ENCODE data around the gene NQO2.
"Not testable (repeated sequence)": the region's sequence is repeated elsewhere in the genome, so short reads cannot be mapped to it uniquely, and the experiment has no call there.

NQO2 gene

DNA sequence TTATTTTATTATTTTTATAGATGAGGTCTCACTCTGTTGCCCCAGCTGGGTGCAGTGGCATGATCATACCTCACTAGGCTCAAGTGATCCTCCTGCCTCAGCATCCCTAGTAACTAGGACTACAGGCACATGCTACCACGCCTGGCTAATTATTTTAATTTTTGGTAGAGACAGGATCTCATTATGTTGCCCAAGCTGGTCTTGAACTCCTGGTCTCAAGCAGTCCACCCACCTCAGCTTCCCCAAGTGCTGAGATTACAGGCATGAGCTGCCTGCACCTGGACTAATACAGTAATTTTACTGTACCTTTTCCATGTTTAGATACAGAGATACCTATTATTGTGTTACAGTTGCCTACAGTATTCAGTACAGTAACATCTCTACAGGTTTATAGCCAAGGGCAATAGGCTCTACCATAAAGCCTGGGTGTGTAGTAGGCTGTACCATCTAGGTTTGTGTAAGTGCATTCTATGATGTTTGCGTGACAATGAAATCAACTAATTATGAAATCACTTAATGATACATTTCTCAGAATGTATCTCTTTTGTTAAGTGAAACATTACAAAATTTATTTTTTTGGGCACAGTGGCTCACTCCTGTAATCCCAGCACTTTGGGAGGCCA, 21.4 kb downstream of the NQO2 start:
- intact Hi-C loops (cut with micrococcal nuclease); H3K27ac Mint-ChIP-seq; H3K27me3 Mint-ChIP-seq; H3K9me3 Mint-ChIP-seq: not testable (repeated sequence)
- Mint-ChIP-seq H3K36me3 (ENCODE audit: low read depth) (peaks cover 72% of the 10 kb centered on the region), H3K4me3 (peak overlapping the region; percentile 100), H3K4me1 (ENCODE audit: low read depth) (peaks cover 58% of the 10 kb centered on the region)

DNA sequence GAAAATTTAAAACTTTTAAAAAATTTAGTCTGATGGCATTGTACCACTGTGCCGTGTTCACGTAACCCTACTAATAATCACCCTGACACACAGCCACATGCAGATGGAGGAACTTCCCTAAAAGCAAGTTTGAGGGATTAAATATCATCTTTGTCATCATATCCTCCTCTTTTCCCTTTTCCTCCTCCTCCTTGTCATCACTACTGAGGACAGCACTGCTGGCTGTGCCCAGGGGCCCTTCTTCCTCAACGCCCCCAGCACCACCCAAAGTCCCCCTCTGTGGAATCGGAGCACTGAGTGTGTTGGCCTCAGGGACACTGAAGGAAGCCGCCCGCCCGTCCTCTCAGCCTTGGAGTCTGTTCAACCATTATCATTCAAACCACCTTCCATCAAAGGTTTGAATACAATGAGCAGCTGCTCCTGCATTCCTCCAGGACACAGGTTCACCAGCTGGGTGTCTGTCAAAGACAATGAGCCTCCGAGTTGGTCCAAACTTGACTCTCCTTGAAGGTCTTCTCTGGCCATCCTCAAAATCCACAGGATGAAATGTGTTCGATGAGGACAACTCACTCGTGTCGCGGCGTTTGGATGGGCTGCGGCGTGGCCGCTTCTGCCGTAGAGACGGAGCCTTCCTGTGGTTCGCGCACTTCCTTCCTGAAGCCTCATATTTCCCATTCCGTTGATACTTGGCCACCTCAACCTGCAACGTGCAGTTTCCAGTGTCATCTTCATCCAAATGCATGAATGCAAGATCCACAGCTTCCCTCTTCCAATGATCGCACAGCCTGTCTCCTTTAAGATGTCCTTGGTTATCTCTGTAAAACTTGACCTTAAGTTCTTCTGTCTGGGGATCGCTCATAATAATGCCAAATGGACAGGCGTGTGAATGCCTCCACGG, 23.3 kb downstream of the NQO2 start:
- Mint-ChIP-seq H3K4me1 (ENCODE audit: low read depth) (peaks cover 66% of the 10 kb centered on the region), H3K4me3 (peak overlapping the region; percentile 100), H3K36me3 (ENCODE audit: low read depth) (peaks cover 53% of the 10 kb centered on the region), H3K9me3 (no peaks in the 10 kb centered on the region), H3K27ac (peak overlapping the region; percentile 94), H3K27me3 (no peaks in the 10 kb centered on the region)
- intact Hi-C loops (cut with micrococcal nuclease) = loop anchor here (1.0 kb wide), 2 partner anchors 21 to 30 kb away; no protein-coding TSS in a partner anchor

DNA sequence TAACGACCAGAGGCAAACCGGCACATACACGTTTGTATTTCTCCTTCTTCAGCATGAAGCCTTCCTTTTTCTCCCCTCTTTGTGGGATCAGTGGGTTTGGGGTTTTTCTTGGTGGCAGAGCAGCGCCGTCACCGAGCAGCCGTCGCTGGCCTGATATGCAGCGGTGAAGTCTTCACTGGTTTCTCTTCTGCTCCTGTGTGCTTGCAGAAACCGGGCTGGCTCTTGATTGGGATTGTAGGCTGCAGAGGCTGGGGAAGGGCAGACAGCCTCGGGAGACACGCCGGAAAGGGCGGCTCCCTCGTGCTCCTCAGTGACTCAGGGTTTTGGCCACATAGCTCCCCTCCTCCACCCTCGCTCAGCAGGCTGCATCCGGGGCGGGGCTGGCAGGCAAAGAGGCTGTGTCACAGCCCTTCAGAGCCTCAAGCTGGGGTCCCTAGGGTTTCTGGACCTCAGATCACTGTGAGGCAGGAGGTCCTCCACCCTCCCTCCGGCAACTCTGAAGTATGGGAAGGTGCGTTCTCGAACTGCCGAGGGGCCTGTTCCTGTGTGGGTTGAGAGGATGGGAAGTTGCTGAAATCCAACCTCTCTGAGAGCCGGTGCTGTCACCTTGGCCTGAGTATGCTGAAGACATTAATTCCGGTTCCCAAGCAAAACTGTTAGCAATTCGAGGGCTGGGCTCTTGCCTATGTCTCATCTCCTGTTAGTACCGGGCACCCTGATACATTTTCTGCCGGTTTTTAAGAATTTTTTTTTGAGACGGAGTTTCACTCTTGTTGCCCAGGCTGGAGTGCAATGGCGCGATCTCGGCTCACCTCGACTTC, 24.2 kb downstream of the NQO2 start:
- peak overlapping the region; percentile 94 for H3K27ac Mint-ChIP-seq
- intact Hi-C loops (cut with micrococcal nuclease) = loop anchor here (1.0 kb wide), 2 partner anchors 22 to 29 kb away; no protein-coding TSS in a partner anchor
- H3K4me1 Mint-ChIP-seq (ENCODE audit: low read depth) = peaks cover 67% of the 10 kb centered on the region
- H3K4me3 Mint-ChIP-seq = peak overlapping the region; percentile 100
- H3K36me3 Mint-ChIP-seq (ENCODE audit: low read depth) = peaks cover 46% of the 10 kb centered on the region
- no peaks in the 10 kb centered on the region for H3K27me3 Mint-ChIP-seq
- no peaks in the 10 kb centered on the region for H3K9me3 Mint-ChIP-seq

DNA sequence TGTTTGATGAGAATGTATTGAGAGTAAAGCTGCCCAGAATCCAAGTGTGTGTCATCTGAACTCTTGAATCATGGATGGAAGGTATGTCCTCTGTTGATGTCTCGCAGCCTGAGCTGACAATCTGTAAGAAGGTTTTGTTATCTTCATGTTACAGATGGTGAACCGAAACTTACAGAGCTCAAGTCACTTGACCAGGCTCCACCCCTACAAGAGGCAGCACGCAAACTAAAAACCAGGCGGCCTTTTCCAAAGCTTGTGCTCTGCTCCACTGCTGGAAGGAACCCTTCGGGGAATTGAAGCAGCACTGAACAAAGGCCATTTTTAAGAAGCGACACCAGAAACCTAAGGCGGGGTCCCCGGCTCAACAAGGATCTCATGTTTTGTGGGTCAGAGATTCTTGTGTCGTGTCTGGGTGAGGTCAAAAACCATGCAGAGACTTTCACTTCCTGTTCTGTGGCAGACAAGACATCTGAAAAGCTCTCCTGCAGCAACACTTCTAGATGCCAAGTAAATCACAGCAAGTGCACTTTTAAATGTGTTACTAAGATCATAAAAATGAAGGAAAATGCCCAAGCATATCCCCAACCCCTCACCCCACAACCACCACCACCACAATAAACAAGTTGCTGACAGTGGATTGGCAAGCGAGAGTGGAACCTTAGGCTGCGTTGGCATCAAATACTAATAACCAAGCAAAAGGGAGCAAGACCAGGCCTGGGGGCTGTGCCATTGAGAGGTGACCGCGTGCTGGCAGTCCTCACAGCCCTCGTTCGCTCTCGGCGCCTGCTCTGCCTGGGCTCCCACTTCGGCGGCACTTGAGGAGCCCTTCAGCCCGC, 27.3 kb downstream of the NQO2 start:
- Mint-ChIP-seq H3K4me3 (no peak overlapping the region), H3K27ac (peak overlapping the region; percentile 94), H3K9me3 (no peaks in the 10 kb centered on the region), H3K36me3 (ENCODE audit: low read depth) (peaks cover 19% of the 10 kb centered on the region), H3K27me3 (no peaks in the 10 kb centered on the region), H3K4me1 (ENCODE audit: low read depth) (peaks cover 58% of the 10 kb centered on the region)
- intact Hi-C loops (cut with micrococcal nuclease) = no loop called here

DNA sequence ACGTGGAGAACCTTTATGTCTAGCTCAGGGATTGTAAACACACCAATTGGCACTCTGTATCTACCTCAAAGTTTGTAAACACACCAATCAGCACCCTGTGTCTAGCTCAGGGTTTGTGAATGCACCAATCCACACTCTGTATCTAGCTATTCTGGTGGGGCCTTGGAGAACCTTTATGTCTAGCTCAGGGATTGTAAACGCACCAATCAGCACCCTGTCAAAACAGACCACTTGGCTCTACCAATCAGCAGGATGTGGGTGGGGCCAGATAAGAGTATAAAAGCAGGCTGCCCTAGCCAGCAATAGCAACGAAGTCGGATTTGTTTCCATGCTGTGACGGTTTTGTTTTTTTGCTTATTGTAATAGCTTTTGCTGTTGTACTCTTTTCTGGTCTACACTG, 28.5 kb downstream of the NQO2 start:
- H3K27me3 Mint-ChIP-seq; H3K36me3 Mint-ChIP-seq (ENCODE audit: low read depth); intact Hi-C loops (cut with micrococcal nuclease); H3K9me3 Mint-ChIP-seq; H3K4me3 Mint-ChIP-seq: not testable (repeated sequence)
- Mint-ChIP-seq H3K4me1 (ENCODE audit: low read depth) (peaks cover 64% of the 10 kb centered on the region), H3K27ac (peak overlapping the region; percentile 94)

DNA sequence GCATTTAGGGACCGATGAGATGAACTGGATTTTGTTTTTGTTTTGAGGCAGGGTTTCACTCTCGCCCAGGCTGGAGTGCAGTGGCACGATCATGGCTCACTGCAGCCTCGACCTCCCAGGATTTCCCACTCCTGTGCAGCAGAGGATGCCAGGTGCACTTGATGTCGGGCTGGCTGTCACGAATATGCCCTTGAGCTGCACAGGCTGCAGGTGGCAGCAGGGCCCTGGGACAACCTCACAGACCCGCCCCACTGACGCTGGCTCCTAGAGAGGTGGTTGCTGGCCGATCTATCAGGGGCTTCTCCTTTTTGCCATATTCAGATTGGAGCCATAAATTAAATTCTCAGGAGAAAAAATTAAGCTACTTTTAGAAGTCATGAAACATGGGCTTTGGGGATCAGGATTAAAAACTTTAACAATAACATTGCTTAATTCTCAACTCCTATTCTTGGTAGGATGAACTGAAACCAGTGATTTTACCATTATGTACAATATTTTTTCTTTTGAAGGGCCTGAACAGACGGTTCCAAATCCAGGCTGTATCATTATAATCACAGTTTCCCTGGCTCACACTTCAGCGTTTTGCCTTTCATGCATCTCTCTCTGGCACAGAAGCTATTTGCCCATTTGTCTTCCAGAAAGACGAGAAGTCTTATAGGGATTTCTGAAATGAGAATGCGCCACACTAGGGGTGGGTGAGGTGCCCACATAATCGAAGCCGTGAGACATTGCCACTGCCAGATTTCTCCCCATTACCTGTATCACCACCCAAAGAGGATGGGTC, 32.4 kb downstream of the NQO2 start:
- Mint-ChIP-seq H3K4me1 (ENCODE audit: low read depth) (peaks cover 45% of the 10 kb centered on the region), H3K9me3 (peaks cover 8% of the 10 kb centered on the region), H3K4me3 (no peak overlapping the region), H3K27me3 (peaks cover 2% of the 10 kb centered on the region), H3K36me3 (ENCODE audit: low read depth) (no peaks in the 10 kb centered on the region), H3K27ac (peak overlapping the region; percentile 30)
- intact Hi-C loops (cut with micrococcal nuclease) = no loop called here

DNA sequence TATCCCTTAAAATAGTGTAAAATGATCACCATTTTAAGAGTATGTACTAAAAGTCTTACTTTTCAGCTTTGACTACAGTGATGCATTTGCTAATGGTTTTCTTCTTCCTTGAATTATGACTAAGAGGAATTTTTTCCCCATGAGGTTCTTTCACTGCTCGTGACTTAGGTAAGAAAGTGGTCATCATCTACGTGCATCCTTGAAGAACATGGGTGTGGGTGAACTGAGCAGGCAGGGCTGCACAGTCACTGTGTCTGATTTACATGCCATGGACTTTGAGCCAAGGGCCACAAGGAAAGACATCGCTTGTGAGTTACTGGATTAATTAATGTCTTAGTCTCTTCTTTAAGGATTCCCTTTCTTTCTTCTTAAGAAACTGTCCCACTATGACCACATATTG, 33.3 kb downstream of the NQO2 start:
- intact Hi-C loops (cut with micrococcal nuclease) = no loop called here
- no peak overlapping the region for H3K4me3 Mint-ChIP-seq
- H3K4me1 Mint-ChIP-seq (ENCODE audit: low read depth) = peaks cover 47% of the 10 kb centered on the region
- H3K36me3 Mint-ChIP-seq (ENCODE audit: low read depth) = no peaks in the 10 kb centered on the region
- H3K9me3 Mint-ChIP-seq = peaks cover 15% of the 10 kb centered on the region
- peaks cover 2% of the 10 kb centered on the region for H3K27me3 Mint-ChIP-seq
- H3K27ac Mint-ChIP-seq = no peak overlapping the region

DNA sequence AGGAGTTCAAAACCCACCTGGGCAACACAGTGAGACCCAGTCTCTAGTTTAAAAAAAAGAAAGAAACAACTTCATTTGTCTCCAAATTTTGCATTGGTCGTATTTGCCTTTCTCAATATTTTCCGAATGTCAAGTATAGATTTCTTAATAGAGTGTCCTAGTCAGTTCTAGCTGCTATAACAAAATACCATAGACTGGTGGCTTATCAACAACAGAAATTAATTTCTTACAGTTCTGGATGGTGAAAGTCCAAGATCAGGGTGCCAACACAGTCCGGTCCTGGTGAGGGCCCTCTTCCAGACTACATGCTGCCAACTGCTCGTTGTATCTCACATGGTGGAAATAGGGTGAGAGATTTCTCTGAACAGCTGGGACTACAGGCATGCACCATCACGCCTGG, 34.0 kb downstream of the NQO2 start:
- H3K4me1 Mint-ChIP-seq (ENCODE audit: low read depth) = peaks cover 45% of the 10 kb centered on the region
- no peak overlapping the region for H3K4me3 Mint-ChIP-seq
- intact Hi-C loops (cut with micrococcal nuclease) = no loop called here
- H3K27ac Mint-ChIP-seq = no peak overlapping the region
- H3K36me3 Mint-ChIP-seq (ENCODE audit: low read depth) = no peaks in the 10 kb centered on the region
- peaks cover 2% of the 10 kb centered on the region for H3K27me3 Mint-ChIP-seq
- peaks cover 15% of the 10 kb centered on the region for H3K9me3 Mint-ChIP-seq

DNA sequence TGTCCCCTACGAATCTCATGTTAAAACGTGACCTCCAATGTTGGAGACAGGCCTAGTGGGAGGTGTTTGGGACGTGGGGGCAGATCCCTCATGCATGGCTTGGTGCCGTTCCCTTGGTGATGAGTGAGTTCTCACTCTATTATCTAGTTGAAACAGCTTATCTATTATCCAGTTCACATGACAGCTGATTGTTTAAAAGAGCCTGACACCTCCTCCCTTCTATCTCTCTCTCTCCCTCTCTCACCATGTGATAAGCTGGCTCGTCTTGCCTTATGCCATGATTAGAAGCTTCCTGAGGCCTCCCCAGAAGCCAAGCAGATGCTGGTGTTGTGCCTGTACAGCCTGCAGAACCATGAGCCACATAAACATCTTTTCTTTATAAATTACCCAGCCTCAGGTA, 35.7 kb downstream of the NQO2 start:
- H3K27me3 Mint-ChIP-seq = peaks cover 2% of the 10 kb centered on the region
- H3K36me3 Mint-ChIP-seq (ENCODE audit: low read depth) = no peaks in the 10 kb centered on the region
- H3K9me3 Mint-ChIP-seq = peaks cover 15% of the 10 kb centered on the region
- H3K4me1 Mint-ChIP-seq (ENCODE audit: low read depth) = peaks cover 45% of the 10 kb centered on the region
- intact Hi-C loops (cut with micrococcal nuclease) = no loop called here
- H3K27ac Mint-ChIP-seq = no peak overlapping the region
- no peak overlapping the region for H3K4me3 Mint-ChIP-seq

DNA sequence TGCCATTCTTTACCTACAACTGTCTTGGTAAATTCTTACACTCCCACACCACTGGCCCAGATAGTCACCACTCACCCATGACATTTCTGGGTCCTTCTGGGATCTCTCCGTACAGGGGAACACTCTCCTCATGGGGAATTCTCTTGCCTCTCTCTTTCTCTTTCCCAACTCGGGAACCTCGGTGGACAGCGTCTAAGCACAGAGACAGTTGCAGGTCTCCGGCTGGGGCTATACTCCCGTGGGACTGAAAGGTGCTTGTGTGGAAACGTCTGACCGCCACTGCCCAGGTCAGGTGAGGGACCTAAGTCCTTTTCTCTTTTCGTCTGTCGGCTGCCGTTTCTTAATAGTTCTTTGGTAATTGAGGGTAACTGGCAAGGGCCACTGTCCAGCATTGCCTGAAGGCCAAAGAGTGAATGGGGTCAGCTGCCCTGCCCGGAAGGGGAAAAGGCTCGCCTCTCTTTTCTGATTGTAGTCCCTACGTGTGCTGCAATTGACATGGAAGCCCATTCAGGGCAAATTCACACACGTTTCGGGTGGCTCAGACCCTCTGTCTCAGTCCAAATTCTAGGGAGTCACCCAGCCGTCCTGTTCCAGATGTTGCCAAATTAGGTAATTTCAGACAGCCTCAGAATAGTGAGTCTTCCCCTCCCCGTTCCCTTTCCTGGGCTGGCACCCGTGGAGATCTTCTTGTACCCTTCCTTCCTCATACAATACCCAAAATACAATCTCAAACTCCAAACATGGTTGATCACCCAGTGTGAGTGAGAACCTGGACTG, 37.4 kb downstream of the NQO2 start:
- Mint-ChIP-seq H3K4me3 (peak overlapping the region; percentile 40), H3K4me1 (ENCODE audit: low read depth) (peaks cover 37% of the 10 kb centered on the region), H3K36me3 (ENCODE audit: low read depth) (no peaks in the 10 kb centered on the region), H3K9me3 (peaks cover 15% of the 10 kb centered on the region), H3K27ac (peak overlapping the region; percentile 53), H3K27me3 (peaks cover 2% of the 10 kb centered on the region)
- intact Hi-C loops (cut with micrococcal nuclease) = no loop called here

DNA sequence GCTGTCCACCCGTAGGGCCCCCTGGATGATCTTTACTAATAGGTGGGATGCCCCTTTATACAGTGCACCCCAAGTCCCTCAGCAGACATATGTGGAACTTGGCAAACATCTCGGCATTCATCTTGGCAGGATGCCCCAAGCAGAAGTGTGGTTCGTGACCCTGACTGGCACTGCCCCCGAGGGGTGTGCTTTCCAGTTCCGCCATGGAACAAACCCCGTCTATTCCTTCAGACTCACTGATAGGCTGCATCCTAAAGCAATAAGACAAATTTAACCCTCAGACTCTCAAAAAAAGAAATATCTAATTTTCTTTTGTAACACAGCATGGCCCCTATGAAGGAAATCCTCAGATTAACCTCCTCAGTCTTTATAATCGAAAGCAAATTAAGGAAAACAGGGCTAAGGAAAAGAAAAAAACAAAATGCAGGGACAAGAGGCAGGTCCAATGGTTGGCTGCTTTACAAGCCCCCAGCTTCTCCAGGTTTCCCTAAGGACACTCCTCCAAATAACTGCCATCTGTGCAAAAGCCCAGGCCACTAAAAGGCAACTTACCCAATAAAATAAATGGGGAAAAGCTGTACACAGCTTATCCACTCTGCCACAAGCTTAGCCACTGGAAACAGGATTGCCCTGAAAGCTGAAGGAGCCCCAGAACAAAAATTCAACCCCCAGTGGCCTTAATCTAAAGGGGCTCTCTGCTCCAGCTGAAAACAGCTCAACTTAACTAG, 38.1 kb downstream of the NQO2 start:
- Mint-ChIP-seq H3K4me3 (peak overlapping the region; percentile 40), H3K27ac (peak overlapping the region; percentile 53), H3K36me3 (ENCODE audit: low read depth) (no peaks in the 10 kb centered on the region), H3K4me1 (ENCODE audit: low read depth) (peaks cover 31% of the 10 kb centered on the region), H3K9me3 (peaks cover 15% of the 10 kb centered on the region), H3K27me3 (peaks cover 2% of the 10 kb centered on the region)
- intact Hi-C loops (cut with micrococcal nuclease) = no loop called here

DNA sequence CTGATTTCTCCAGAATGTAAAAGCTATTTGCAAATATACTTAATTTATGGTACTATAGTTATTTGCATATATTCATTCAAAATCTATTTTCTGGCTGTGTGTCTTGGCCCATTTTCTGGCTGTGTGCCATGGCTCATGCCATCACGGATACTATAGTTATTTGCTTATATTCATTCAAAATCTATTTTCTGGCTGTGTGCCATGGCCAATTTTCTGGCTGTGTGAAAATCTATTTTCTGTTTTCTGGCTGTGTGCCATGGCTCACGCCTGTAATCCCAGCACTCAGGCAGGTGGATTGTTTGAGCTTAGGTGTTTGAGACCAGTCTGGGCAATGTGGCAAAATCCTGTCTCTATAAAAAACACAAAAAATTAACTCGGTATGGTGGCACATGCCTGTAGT, 39.7 kb downstream of the NQO2 start:
- Mint-ChIP-seq H3K27me3 (peaks cover 2% of the 10 kb centered on the region), H3K4me3 (no peak overlapping the region), H3K27ac (no peak overlapping the region), H3K4me1 (ENCODE audit: low read depth) (peaks cover 31% of the 10 kb centered on the region), H3K36me3 (ENCODE audit: low read depth) (no peaks in the 10 kb centered on the region), H3K9me3 (peaks cover 15% of the 10 kb centered on the region)
- intact Hi-C loops (cut with micrococcal nuclease) = no loop called here

Measured in dendritic cell treated with granulocyte-macrophage colony-stimulating factor and Interleukin-4, amounts not matched to agents 40 ng/mL and 50 ng/mL, for 4 days (primary cell).